Prostate gland (tissue), 2 donors: ENCODE results near the gene C1QTNF12. TPM values are rescaled to one million over a fixed set of nuclear protein-coding genes. Genes with fewer than 3 reads are reported as not detected.

ENCODE experiments used
- DNase-seq: peaks from one replicate; pipeline ENCODE4 v3.0.0-alpha.2; 2019; ENCODE audit warnings: low spot score
- H3K27ac ChIP-seq, 2 donors: fragments of 200-600 bp; sonication (generic); 2 replicates each; pipeline ENCODE4 v1.5.1; 2017 to 2019
- H3K27me3 ChIP-seq: fragments of 200-600 bp; sonication (generic); replicated peaks from 2 replicates; pipeline ENCODE4 v1.5.1; 2019; ENCODE audit not compliant: insufficient read depth
- H3K36me3 ChIP-seq, 2 donors: fragments of 200-600 bp; sonication (generic); 1 replicate in 1 of 2; 2 replicates in 1 of 2; pipeline versions ENCODE4 v1.5.1 to v1.8.1; 2017 to 2019
- H3K4me1 ChIP-seq: fragments of 200-600 bp; sonication (generic); replicated peaks from 2 replicates; pipeline ENCODE4 v1.5.1; 2019
- H3K4me3 ChIP-seq, 2 donors: fragments of 200-600 bp; sonication (generic); 2 replicates each; pipeline ENCODE4 v1.5.1; 2017 to 2019
- H3K9me3 ChIP-seq: fragments of 200-600 bp; sonication (generic); 2 replicates; pipeline ENCODE4 v1.5.1; 2017
- POLR2A ChIP-seq: fragments of 450-650 bp; IDR thresholded peaks from one replicate; pipeline ENCODE4 v1.6.1; 2016; ENCODE audit warnings: antibody characterized with exemption, mild to moderate bottlenecking
- POLR2AphosphoS5 ChIP-seq: sonication (generic); formaldehyde crosslinking; IDR thresholded peaks from one replicate; pipeline ENCODE4 v1.6.1; 2017; ENCODE audit warnings: antibody characterized with exemption
- WGBS: methylation state at CpG from one replicate; pipeline ENCODE4 v1.1.5; 2018; 5-methylcytosine and 5-hydroxymethylcytosine counted together
- intact Hi-C: fragments of 100-400 bp; cut with DNase I; formaldehyde crosslinking; loops from one replicate; pipeline ENCODE4 v1.14.2; 2022
- total RNA-seq, 2 donors: library from RNA; depleted of rRNA; stranded (reverse); fragments of >200 nt; gene quantifications; one replicate each; pipeline ENCODE4 v1.1.0, GENCODE V29; 2016
- TF ChIP-seq, protein P1 (sequence below), 4 experiments: fragments of 200-600 bp in 2 of 4; fragments of 450-650 bp in 2 of 4; sonication (generic) in 2 of 4; IDR thresholded peaks; 1 replicate in 3 of 4; 2 replicates in 1 of 4; pipeline ENCODE4 v1.5.1; 2016 to 2019; ENCODE audit warnings: antibody characterized with exemption in 4 of 4, mild to moderate bottlenecking in 2 of 4, moderate library complexity in 2 of 4

The C1QTNF12 gene
- total RNA-seq, 2 donors from 2014 or later, result 3.4 TPM; not detected in 1

DNA sequence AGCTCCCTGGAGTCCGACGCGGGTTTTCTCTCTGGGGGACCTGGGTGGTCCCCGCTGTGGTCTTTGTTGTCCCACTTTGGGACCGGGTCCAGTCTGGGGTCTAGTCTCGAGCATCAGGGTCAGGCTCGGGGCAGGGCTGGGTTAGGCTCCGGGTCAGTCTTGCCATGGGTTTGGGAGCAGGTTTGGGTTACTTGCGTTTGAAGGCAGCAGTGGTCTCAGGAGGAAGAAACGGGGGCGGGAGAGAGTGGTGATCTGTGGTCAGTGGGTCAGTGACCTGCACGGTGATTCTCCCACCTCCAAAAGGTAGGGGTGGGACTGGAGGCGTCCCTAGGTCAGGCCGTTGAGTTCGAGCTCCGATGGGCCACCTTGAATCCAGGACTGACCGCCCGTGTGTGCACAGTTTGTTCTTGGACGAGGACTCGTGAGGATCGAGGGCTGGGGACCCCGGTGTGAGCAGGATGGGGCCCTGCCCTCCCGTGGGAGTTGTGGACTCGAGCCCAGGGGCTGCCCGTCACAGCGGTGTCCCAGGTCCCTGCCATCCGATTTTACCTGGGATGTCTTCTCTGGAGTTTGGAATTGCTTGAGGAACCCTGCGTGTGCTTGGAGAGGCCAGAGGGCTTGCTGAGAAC is 12.2 kb downstream of the C1QTNF12 start:
- no peaks in the 10 kb centered on the region for H3K36me3 ChIP-seq
- WGBS, result 93% methylated on average over 28 of the region's 28 CpGs
- H3K4me3 ChIP-seq, result no peak overlapping the region
- no peaks in the 10 kb centered on the region for H3K9me3 ChIP-seq
- peaks cover 15% of the 10 kb centered on the region for H3K4me1 ChIP-seq
- H3K27ac ChIP-seq, result no peak overlapping the region
- DNase-seq, result no peak
- no peaks in the 10 kb centered on the region for H3K27me3 ChIP-seq
- intact Hi-C loops, result no loop called here
- no peak for TF ChIP-seq POLR2A

DNA sequence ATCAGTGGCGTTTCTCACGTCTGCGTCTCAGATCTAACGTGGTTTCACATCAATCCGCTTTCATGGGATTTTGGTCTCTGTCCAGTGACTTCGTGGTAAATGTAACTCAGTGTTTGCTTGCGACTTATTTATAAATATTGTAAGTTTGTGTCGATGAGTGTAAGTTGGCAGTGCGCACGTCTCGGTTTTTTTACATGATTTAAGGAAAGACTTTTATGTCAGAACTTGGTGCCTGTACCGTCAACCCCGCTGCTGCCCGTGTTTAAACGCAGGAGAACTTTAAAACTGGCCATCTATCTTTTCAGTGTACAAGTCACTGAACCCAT is 13.0 kb downstream of the C1QTNF12 start:
- Histone ChIP-seq H3K4me3 (no peak overlapping the region), H3K9me3 (no peaks in the 10 kb centered on the region), H3K4me1 (peaks cover 15% of the 10 kb centered on the region), H3K36me3 (peaks cover 0 to 2% of the 10 kb centered on the region in 2 donors), H3K27ac (no peak overlapping the region), H3K27me3 (no peaks in the 10 kb centered on the region)
- TF ChIP-seq POLR2AphosphoS5 (no peak), POLR2A (no peak)
- TF ChIP-seq, protein P1, sequence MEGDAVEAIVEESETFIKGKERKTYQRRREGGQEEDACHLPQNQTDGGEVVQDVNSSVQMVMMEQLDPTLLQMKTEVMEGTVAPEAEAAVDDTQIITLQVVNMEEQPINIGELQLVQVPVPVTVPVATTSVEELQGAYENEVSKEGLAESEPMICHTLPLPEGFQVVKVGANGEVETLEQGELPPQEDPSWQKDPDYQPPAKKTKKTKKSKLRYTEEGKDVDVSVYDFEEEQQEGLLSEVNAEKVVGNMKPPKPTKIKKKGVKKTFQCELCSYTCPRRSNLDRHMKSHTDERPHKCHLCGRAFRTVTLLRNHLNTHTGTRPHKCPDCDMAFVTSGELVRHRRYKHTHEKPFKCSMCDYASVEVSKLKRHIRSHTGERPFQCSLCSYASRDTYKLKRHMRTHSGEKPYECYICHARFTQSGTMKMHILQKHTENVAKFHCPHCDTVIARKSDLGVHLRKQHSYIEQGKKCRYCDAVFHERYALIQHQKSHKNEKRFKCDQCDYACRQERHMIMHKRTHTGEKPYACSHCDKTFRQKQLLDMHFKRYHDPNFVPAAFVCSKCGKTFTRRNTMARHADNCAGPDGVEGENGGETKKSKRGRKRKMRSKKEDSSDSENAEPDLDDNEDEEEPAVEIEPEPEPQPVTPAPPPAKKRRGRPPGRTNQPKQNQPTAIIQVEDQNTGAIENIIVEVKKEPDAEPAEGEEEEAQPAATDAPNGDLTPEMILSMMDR (IDR thresholded peaks at IDR 0.05), result no peak
- WGBS, result 89% methylated on average over 15 of the region's 15 CpGs
- DNase-seq, result no peak
- intact Hi-C loops, result no loop called here

DNA sequence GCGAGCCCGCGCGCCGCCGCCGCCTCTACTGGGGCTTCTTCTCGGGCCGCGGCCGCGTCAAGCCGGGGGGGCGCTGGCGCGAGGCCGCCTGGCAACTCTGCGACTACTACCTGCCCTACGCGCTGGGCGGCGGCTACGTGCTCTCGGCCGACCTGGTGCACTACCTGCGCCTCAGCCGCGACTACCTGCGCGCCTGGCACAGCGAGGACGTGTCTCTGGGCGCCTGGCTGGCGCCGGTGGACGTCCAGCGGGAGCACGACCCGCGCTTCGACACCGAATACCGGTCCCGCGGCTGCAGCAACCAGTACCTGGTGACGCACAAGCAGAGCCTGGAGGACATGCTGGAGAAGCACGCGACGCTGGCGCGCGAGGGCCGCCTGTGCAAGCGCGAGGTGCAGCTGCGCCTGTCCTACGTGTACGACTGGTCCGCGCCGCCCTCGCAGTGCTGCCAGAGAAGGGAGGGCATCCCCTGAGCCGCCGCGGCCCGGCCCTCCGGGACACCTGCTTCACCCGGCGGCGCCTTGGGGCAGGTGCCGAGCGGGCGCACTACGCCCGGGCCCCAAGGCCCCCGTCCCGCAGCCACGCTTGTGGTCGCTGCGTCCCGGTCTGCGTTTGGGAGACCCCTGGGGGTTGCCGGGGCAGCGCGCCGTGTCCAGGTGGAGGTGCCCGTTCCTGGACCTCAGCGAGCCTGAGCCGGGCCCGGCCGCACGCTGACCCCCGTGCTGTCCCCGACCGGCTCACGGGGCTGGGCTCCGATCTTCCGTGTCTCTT is 13.5 kb downstream of the C1QTNF12 start:
- Histone ChIP-seq H3K27me3 (no peaks in the 10 kb centered on the region), H3K4me1 (peaks cover 15% of the 10 kb centered on the region), H3K27ac (no peak overlapping the region), H3K9me3 (no peaks in the 10 kb centered on the region), H3K36me3 (peaks cover under 1 to 5% of the 10 kb centered on the region in 2 donors), H3K4me3 (peak overlapping the region; percentile 25 to 30)
- TF ChIP-seq, protein P1 (IDR thresholded peaks at IDR 0.05), result no peak
- intact Hi-C loops, result no loop called here
- 76% methylated on average over 74 of the region's 98 CpGs for WGBS
- DNase-seq, result no peak

DNA sequence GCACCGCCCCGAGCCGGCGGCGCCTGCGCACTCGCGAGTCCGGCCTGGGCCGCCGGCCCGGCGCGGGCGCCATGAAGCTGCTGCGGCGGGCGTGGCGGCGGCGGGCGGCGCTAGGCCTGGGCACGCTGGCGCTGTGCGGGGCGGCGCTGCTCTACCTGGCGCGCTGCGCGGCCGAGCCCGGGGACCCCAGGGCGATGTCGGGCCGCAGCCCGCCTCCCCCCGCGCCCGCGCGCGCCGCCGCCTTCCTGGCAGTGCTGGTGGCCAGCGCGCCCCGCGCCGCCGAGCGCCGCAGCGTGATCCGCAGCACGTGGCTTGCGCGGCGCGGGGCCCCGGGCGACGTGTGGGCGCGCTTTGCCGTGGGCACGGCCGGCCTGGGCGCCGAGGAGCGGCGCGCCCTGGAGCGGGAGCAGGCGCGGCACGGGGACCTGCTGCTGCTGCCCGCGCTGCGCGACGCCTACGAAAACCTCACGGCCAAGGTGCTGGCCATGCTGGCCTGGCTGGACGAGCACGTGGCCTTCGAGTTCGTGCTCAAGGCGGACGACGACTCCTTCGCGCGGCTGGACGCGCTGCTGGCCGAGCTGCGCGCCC is 14.2 kb downstream of the C1QTNF12 start, which contains the start of gene B3GALT6:
Gene B3GALT6, plus strand, starts transcription at position 30 of the 588 bp plus-strand sequence. Its CDS starts 42 bp downstream, at position 72.
- H3K27ac ChIP-seq, result peak within 1 kb of the TSS; percentile 79 to 92
- no peak for TF ChIP-seq POLR2A
- no peak for TF ChIP-seq POLR2AphosphoS5
- TF ChIP-seq, protein P1 (IDR thresholded peaks at IDR 0.05), result no peak
- DNase-seq, result no peak
- 9% methylated on average over 32 of the region's 100 CpGs for WGBS
- intact Hi-C loops, result no loop called here
- H3K9me3 ChIP-seq, result no peaks in the 10 kb centered on the region
- H3K4me3 ChIP-seq, result peak within 1 kb of the TSS; percentile 78 to 95
- peaks cover 15% of the 10 kb centered on the region for H3K4me1 ChIP-seq
- H3K27me3 ChIP-seq, result no peaks in the 10 kb centered on the region
- H3K36me3 ChIP-seq, result peaks cover 5 to 8% of the 10 kb centered on the region in 2 donors

DNA sequence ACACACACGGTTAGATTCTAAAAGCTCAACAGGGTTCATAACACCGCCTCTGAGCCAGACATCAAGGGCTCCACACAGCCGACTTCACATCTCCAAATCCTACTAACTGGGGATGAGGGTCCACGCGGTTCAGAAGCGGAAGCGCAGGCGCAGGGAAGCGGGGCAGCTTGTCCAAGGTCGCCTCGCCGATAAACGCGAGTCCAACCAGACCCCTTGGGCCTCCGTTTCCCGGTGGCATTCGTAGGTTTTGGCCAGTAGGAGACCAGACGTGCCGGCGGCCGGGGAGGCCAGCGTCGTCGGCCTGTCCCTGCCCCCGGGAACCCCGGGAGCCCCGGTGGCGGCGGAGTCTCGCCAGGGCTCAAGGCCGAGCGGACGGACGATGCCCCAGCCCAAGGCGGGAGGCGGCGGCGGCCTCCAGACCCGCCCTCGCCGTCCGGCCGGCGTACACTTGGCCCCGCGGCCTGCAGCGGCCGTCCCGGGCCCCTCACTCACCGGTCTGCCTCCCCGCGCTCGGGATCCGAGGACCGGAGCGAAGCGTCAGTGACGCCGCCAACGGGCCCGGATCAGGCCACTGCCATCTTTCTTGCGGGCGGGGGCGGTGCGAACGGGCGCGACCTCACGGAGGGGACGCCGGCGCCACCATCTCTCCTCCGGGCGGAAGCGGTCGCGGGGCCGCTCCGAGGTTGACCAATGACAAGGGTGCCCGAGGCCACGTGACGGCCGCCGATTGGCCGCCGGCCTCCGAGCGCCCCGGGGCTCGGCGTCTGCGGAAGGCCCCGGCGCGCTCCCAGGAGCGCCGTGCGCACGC is 14.9 kb downstream of the C1QTNF12 start, which contains the start of gene SDF4:
Gene SDF4, minus strand, starts transcription at position 602 of the 808 bp plus-strand sequence. CDS start 3,229 bp downstream, outside the sequence.
- TF ChIP-seq POLR2A (peak; percentile 67), POLR2AphosphoS5 (peak; percentile 74)
- TF ChIP-seq, protein P1 (IDR thresholded peaks at IDR 0.05), result peak in 1 of 4 experiments; percentile 7

More for the DNA sequence above, 14.9 kb downstream of the C1QTNF12 start, which contains the start of gene SDF4:
- DNase-seq, result peak; percentile 96
- H3K4me3 ChIP-seq, result peak within 1 kb of the TSS; percentile 78 to 95
- intact Hi-C loops, result no loop called here
- H3K4me1 ChIP-seq, result peaks cover 15% of the 10 kb centered on the region
- H3K36me3 ChIP-seq, result peaks cover 5 to 10% of the 10 kb centered on the region in 2 donors
- H3K27ac ChIP-seq, result peak within 1 kb of the TSS; percentile 79 to 92
- WGBS, result under 1% methylated on average over 47 of the region's 99 CpGs
- no peaks in the 10 kb centered on the region for H3K27me3 ChIP-seq
- no peaks in the 10 kb centered on the region for H3K9me3 ChIP-seq
